Mucosa of descending colon (tissue), 3 donors: ENCODE results near the gene NKAIN2. TPM values are rescaled to one million over a fixed set of nuclear protein-coding genes. Genes with fewer than 3 reads are reported as not detected.

Source experiments
- ATAC-seq: fragments of 200-7000 bp; cut with Tn5 transposase; one replicate; pipeline ENCODE4 v1.9.1; 2020; ENCODE audit warnings: mild to moderate bottlenecking, moderate library complexity
- DNase-seq, 3 donors: peaks; one replicate each; pipeline ENCODE4 v3.0.0-alpha.2; 2020
- H3K36me3 ChIP-seq: fragments of 200-600 bp; one replicate; pipeline ENCODE4 v1.8.0; 2021; ENCODE audit warnings: low read depth, mild to moderate bottlenecking
- H3K4me1 ChIP-seq: fragments of 200-600 bp; one replicate; pipeline ENCODE4 v1.8.0; 2021; ENCODE audit warnings: low read depth, mild to moderate bottlenecking
- H3K4me3 ChIP-seq: fragments of 200-600 bp; one replicate; pipeline ENCODE4 v1.8.0; 2021; ENCODE audit warnings: mild to moderate bottlenecking
- H3K9me3 ChIP-seq: fragments of 200-600 bp; one replicate; pipeline ENCODE4 v1.8.0; 2021; ENCODE audit warnings: mild to moderate bottlenecking
- intact Hi-C, 2 donors: fragments of 100-400 bp; cut with DNase I in 1 of 2; cut with micrococcal nuclease in 1 of 2; formaldehyde crosslinking; loops; one replicate each; pipeline versions ENCODE4 v1.11.0 to v1.11.1; 2022; cut with DNase I, micrococcal nuclease
- total RNA-seq, 3 donors: library from RNA; stranded (reverse); fragmentation: NEBNext Ultra II Directional in 2 of 3; extraction: Animal tissue kit (Norgen Biotek cat#: 25700) in 2 of 3; gene quantifications; one replicate each; pipeline versions ENCODE4 v1.2.1 to v1.2.4, GENCODE V29; 2021 to 2023
- TF ChIP-seq, protein P1 (sequence below): fragments of 200-600 bp; IDR thresholded peaks from one replicate; pipeline ENCODE4 v1.8.0; 2022; ENCODE audit warnings: antibody characterized with exemption, mild to moderate bottlenecking
- donor health status: DM: no; HTN: no; CAD: no; lungs with moderate emphysema.
- donor health status: DM: no; HTN: no; CAD: no.
- donor health status: DM: no; HTN: yes; CAD: no.

NKAIN2 gene
- total RNA-seq, 3 donors from 2014 or later = 0.34 to 4.7 (median 0.69) TPM

DNA sequence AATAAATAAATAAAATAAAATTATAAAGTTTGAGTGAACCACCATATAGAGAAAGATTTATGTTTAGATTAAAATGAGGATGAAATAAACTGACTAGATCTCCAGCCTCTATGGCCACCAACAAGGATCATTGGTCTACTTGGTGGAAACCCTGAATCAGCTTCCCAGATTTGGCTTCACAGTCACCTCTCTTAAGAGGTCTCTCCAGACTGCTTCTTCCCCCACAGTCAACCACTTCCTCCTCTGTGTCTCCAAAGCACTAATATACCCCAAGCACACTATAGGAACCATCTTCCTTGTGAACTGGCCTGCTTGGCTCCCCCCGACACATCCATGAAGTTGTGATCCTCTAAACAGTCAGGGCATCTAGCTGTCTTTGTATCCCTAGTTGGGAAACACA, 629.0 kb downstream of the NKAIN2 start:
- H3K4me1 ChIP-seq = no peaks in the 10 kb centered on the region
- TF ChIP-seq, protein P1, sequence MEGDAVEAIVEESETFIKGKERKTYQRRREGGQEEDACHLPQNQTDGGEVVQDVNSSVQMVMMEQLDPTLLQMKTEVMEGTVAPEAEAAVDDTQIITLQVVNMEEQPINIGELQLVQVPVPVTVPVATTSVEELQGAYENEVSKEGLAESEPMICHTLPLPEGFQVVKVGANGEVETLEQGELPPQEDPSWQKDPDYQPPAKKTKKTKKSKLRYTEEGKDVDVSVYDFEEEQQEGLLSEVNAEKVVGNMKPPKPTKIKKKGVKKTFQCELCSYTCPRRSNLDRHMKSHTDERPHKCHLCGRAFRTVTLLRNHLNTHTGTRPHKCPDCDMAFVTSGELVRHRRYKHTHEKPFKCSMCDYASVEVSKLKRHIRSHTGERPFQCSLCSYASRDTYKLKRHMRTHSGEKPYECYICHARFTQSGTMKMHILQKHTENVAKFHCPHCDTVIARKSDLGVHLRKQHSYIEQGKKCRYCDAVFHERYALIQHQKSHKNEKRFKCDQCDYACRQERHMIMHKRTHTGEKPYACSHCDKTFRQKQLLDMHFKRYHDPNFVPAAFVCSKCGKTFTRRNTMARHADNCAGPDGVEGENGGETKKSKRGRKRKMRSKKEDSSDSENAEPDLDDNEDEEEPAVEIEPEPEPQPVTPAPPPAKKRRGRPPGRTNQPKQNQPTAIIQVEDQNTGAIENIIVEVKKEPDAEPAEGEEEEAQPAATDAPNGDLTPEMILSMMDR = no peak
- no peak for ATAC-seq
- DNase-seq = no peak
- no peak overlapping the region for H3K4me3 ChIP-seq
- H3K9me3 ChIP-seq = no peaks in the 10 kb centered on the region
- intact Hi-C loops = no loop called here
- H3K36me3 ChIP-seq = no peaks in the 10 kb centered on the region

DNA sequence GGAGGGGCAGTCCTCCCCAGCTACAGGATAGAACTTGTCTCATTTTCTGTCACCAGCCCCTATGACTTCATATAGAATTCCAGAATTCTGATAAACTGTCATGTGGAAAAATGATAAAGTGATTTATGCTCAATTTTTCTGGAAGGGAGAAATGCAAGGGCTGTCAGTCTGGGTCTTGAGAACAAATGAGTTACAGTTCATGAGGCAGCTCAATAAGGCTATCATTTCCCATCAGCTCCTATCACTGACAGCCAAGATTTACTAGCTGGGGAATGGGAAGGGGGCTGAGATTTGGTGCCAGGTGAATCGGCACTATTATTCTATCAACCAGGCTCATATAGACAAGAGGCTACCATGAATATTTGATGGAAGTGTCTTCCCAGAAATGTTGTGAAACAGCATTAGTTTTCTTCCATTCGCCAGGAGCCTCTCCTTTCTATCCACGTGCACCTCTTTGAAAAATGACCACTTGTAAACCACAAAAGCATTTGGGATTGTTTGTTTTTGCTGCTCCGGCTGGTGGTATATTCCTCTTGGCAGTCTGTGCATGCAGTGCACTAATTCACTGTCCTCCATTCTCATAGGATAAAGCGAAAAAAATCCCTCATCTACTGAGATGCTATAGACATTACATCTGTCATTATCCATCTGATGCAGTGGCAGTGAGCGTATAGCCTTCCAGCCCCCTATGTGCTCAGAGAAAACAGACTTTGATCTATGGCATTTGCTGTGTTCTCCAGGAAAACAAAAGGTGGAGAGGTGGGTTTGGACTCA, 629.9 kb downstream of the NKAIN2 start:
- TF ChIP-seq, protein P1 = no peak
- DNase-seq (no peak), ATAC-seq (no peak)
- intact Hi-C loops = no loop called here
- Histone ChIP-seq H3K4me3 (no peak overlapping the region), H3K4me1 (no peaks in the 10 kb centered on the region), H3K36me3 (no peaks in the 10 kb centered on the region), H3K9me3 (no peaks in the 10 kb centered on the region)

DNA sequence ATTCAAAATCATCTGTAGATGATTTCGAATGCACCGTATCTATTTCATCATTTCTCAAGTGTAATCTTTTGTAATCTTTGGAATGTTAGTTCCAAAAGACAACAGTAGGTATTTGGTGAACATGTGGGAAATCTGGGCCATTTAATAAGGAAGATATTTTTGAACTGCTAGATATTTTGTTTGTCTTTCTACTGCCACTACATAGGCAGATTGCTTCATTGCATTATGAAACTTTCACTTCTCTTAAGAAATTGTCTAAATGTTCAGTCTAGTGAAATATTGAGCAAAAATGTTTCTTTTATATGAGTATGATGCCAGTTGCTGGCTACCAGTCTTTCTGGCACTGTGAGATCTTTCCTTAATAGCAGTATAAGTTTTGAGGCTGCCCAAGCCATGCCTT, 630.8 kb downstream of the NKAIN2 start:
- no peak for ATAC-seq
- no peak overlapping the region for H3K4me3 ChIP-seq

DNA sequence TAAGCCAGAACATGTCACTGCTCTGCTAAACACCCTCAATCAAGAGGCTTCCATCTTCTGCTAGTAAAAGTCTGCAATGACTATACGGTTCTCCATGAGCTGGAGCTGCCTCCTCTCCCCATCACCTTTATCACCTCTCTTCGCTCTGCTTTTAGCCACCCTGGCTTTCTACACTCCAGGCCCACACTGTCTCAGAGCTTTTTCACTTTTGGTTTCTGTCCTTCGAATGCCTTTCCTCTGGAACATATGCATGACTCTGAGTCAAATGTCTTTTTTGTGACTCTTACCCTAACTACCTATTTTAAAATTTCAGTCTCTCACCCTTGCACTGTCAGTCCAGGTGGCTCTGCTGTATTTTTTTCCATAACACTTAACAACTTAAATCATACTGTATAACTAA, 633.1 kb downstream of the NKAIN2 start:
- no peak overlapping the region for H3K4me3 ChIP-seq
- TF ChIP-seq, protein P1 = no peak
- H3K9me3 ChIP-seq = no peaks in the 10 kb centered on the region
- H3K4me1 ChIP-seq = no peaks in the 10 kb centered on the region
- intact Hi-C loops = no loop called here
- no peak for DNase-seq
- ATAC-seq = no peak
- H3K36me3 ChIP-seq = no peaks in the 10 kb centered on the region

More for the DNA sequence above, 630.8 kb downstream of the NKAIN2 start:
- DNase-seq = no peak
- intact Hi-C loops = no loop called here
- no peaks in the 10 kb centered on the region for H3K9me3 ChIP-seq
- TF ChIP-seq, protein P1 = no peak
- no peaks in the 10 kb centered on the region for H3K36me3 ChIP-seq
- no peaks in the 10 kb centered on the region for H3K4me1 ChIP-seq

DNA sequence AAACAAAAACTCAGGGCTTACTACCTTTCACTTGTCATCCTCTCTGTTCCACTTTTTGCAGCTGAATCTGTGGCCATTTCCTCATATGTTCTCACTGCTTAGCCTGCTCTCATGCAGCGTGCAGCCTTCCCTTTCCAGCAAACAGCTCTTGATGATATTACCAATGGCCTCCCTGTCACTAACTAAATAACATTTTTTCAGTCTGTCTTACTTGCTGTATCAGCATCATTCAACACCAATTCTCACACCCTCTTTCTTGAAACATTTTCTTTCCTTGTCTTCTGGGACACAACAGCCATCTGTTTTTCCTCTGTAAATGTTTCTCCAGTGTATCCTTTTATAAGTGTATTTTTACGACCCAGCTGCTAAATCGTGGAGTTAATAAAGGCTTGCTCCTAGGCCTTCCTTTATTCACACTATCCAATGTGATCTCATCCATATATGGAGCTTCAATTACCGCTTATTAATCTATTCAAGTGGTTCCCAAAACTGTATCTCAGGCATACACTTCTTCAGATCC, 634.9 kb downstream of the NKAIN2 start:
- H3K36me3 ChIP-seq = no peaks in the 10 kb centered on the region
- no peak overlapping the region for H3K4me3 ChIP-seq
- intact Hi-C loops = no loop called here
- H3K4me1 ChIP-seq = no peaks in the 10 kb centered on the region
- no peak for DNase-seq
- ATAC-seq = no peak
- TF ChIP-seq, protein P1 = no peak
- H3K9me3 ChIP-seq = no peaks in the 10 kb centered on the region
